ENCODE data around the gene ZSCAN22. TPM values are rescaled to one million over a fixed set of nuclear protein-coding genes. Genes with fewer than 3 reads are reported as not detected.

ZSCAN22 gene
- total and polyA plus RNA-seq, 2 donors (not counting 3 experiments of a cell fraction or from before 2014, with no cell fraction given): 3.6 to 3.7 TPM

DNA sequence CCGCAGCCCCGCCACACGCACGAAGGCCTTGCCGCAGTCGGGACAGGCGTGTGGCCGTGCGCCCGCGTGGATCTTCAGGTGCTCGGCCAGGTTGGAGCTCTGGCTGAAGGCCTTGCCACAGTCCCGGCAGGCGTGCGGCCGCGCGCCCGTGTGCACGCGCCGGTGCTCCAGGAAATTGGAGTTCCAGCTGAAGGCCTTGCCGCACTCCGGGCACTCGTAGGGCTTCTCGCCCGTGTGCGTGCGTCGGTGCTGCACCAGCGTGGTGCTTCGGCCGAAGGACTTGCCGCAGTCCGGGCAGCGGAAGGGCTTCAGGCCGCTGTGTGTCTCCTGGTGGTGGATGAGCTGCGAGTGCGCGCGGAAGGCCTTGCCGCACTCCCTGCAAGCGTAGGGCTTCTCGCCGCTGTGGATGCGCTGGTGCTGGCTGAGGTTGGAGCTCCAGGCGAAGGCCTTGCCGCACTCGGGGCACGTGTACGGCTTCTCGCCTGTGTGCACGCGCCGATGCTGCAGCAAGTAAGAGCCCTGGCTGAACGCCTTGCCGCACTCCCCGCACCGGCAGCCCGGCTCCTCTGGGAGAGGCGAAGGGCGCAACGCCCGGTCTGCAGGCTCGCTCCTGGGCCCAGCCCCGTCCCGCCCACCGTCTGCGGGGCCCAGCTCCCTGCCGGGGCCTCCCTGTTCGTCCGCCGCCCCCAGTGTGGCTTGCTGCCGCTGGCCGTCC, 30.1 kb downstream of the ZSCAN22 start:
- Histone ChIP-seq H3K9ac (replicated peaks; ENCODE audit: extremely low read depth, insufficient read depth, low read length) (no peak overlapping the region), H3K4me2 (ENCODE audit: insufficient read depth, low read length) (peak overlapping the region; percentile 21), H3K36me3 (ENCODE audit: control insufficient read depth in 2 of 2, extremely low read depth in 1 of 2, insufficient read depth in 2 of 2, low read length in 2 of 2) (no peaks in the 10 kb centered on the region), H3K79me2 (ENCODE audit: control insufficient read depth, insufficient read depth, low read length) (no peaks in the 10 kb centered on the region), H2AFZ (ENCODE audit: low read depth, low read length) (peak overlapping the region; percentile 20), H3K27me3 (ENCODE audit: control insufficient read depth in 2 of 2, insufficient read depth in 2 of 2, low read length in 2 of 2) (peaks cover 23 to 25% of the 10 kb centered on the region in 2 experiments), H3K9me3 (replicated peaks; ENCODE audit: control insufficient read depth, insufficient read depth, low read length) (no peaks in the 10 kb centered on the region), H3K4me3 (replicated peaks in 1 of 3; ENCODE audit: insufficient read depth in 1 of 3, low read depth in 1 of 3, low read length in 3 of 3) (peak overlapping the region in 1 of 3 experiments; percentile 6), H3K9me1 (replicated peaks; ENCODE audit: control insufficient read depth, extremely low read depth, insufficient read depth, low read length) (no peaks in the 10 kb centered on the region), H3K4me1 (ENCODE audit: control insufficient read depth, extremely low read depth, insufficient read depth, low read length) (peaks cover 8% of the 10 kb centered on the region), H4K20me1 (replicated peaks; ENCODE audit: control insufficient read depth, extremely low read depth, insufficient read depth, low read length) (no peaks in the 10 kb centered on the region), H3K27ac (ENCODE audit: insufficient read depth, low read depth, low read length) (no peak overlapping the region)
- no TSS peak for BruUV-seq (replicated peaks)
- ChIA-PET CTCF (no interaction called here), POLR2A (no interaction called here)
- FAIRE-seq (no peak), DNase-seq (ENCODE audit: low read depth, low spot score) (no peak)
- no peak for TF ChIP-seq JUN (IDR thresholded peaks at IDR 0.05; ENCODE audit: borderline replicate concordance, insufficient read depth, insufficient read length, low read depth)
- peak; percentile 81 for TF ChIP-seq EZH2 (IDR thresholded peaks at IDR 0.05; ENCODE audit: borderline replicate concordance, low read depth, low read length, severe bottlenecking)
- dilution Hi-C loops (cut with MboI; ENCODE audit: extremely low pct_ligation_motif_present, low sequenced_read_pairs) (no loop called here), intact Hi-C loops (cut with micrococcal nuclease) (no loop called here)

DNA sequence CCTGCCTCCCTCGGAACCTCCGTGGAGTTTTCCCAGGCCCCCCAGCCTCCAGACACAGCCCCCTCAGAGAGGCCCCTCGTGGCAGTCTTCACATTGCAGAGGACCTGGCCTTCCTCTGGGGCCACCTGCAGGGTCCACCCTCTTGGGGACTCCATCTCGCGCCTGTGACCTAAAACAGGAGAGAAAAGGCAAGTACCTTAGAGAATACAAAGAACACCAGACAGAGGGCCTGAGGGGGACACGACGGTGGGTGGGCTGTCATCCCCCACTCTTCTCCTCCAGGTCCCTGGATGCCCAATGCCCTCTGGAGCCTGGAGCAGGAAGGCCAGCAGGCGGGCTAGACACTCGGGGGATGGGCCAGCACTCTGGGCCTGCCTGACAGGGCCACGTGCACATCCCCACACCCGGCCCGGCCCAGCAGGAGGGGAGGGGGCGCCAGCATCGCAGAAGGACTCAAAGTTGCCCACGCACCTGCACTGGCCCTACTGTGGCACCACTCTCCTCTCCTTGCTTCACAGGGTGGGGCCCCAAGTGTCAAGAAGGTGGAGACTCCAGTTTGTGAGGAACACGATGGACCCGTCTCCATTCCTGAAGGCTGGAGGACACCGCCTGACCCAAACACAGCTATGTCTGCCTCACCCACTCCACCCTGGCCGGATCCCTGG, 30.8 kb downstream of the ZSCAN22 start:
- no peaks in the 10 kb centered on the region for H3K79me2 ChIP-seq (ENCODE audit: control insufficient read depth, insufficient read depth, low read length)
- DNase-seq (ENCODE audit: low read depth, low spot score): no peak
- H3K9me3 ChIP-seq (replicated peaks; ENCODE audit: control insufficient read depth, insufficient read depth, low read length): no peaks in the 10 kb centered on the region
- no peak overlapping the region for H3K9ac ChIP-seq (replicated peaks; ENCODE audit: extremely low read depth, insufficient read depth, low read length)
- no peak overlapping the region for H2AFZ ChIP-seq (ENCODE audit: low read depth, low read length)
- no peak for TF ChIP-seq MAX (IDR thresholded peaks at IDR 0.05; ENCODE audit: insufficient read depth, insufficient read length)
- no peak for TF ChIP-seq POLR2A (IDR thresholded peaks at IDR 0.05; ENCODE audit: low read depth, low read length)
- TF ChIP-seq MYC (IDR thresholded peaks at IDR 0.05; ENCODE audit: low read depth, low read length): no peak
- TF ChIP-seq EZH2 (IDR thresholded peaks at IDR 0.05; ENCODE audit: borderline replicate concordance, low read depth, low read length, severe bottlenecking): no peak
- TF ChIP-seq CTCF (IDR thresholded peaks at IDR 0.05; ENCODE audit: extremely low read depth in 1 of 2, insufficient read depth in 1 of 2, low read depth in 1 of 2, low read length in 2 of 2): no peak
- TF ChIP-seq GATA2 (IDR thresholded peaks at IDR 0.05; ENCODE audit: insufficient read depth, insufficient read length, low read depth, low read length): no peak
- no peak for TF ChIP-seq JUN (IDR thresholded peaks at IDR 0.05; ENCODE audit: borderline replicate concordance, insufficient read depth, insufficient read length, low read depth)
- TF ChIP-seq FOS (IDR thresholded peaks at IDR 0.05; ENCODE audit: borderline replicate concordance, insufficient read depth, low read length): no peak
- no peak for TF ChIP-seq POLR2AphosphoS5 (IDR thresholded peaks at IDR 0.05; ENCODE audit: insufficient read depth, low read depth, low read length)
- intact Hi-C loops (cut with micrococcal nuclease): no loop called here
- no peaks in the 10 kb centered on the region for H3K36me3 ChIP-seq (ENCODE audit: control insufficient read depth in 2 of 2, extremely low read depth in 1 of 2, insufficient read depth in 2 of 2, low read length in 2 of 2)
- ChIA-PET CTCF (no interaction called here), POLR2A (no interaction called here)
- no peak overlapping the region for H3K27ac ChIP-seq (ENCODE audit: insufficient read depth, low read depth, low read length)
- BruUV-seq (replicated peaks): no TSS peak
- H4K20me1 ChIP-seq (replicated peaks; ENCODE audit: control insufficient read depth, extremely low read depth, insufficient read depth, low read length): no peaks in the 10 kb centered on the region
- H3K9me1 ChIP-seq (replicated peaks; ENCODE audit: control insufficient read depth, extremely low read depth, insufficient read depth, low read length): no peaks in the 10 kb centered on the region
- H3K27me3 ChIP-seq (ENCODE audit: control insufficient read depth in 2 of 2, insufficient read depth in 2 of 2, low read length in 2 of 2): peaks cover 23 to 25% of the 10 kb centered on the region in 2 experiments
- H3K4me1 ChIP-seq (ENCODE audit: control insufficient read depth, extremely low read depth, insufficient read depth, low read length): peaks cover 8% of the 10 kb centered on the region
- no peak overlapping the region for H3K4me2 ChIP-seq (ENCODE audit: insufficient read depth, low read length)
- H3K4me3 ChIP-seq (replicated peaks in 1 of 3; ENCODE audit: insufficient read depth in 1 of 3, low read depth in 1 of 3, low read length in 3 of 3): no peak overlapping the region
- no peak for FAIRE-seq
- dilution Hi-C loops (cut with MboI; ENCODE audit: extremely low pct_ligation_motif_present, low sequenced_read_pairs): no loop called here
